Ishikawa (cell line): ENCODE measurements around the gene MKKS.

ENCODE experiments used
- CREB1 ChIP-seq: IDR thresholded peaks from 2 replicates; pipeline ENCODE4 v1.6.1; 2012; ENCODE audit warnings: low read depth
- EGR1 ChIP-seq: IDR thresholded peaks from 2 replicates; pipeline ENCODE4 v1.6.1; 2012
- FOXM1 ChIP-seq: IDR thresholded peaks from 2 replicates; pipeline ENCODE4 v1.6.1; 2012; ENCODE audit warnings: low read depth, borderline replicate concordance
- RAD21 ChIP-seq: IDR thresholded peaks from 2 replicates; pipeline ENCODE4 v1.6.1; 2012; ENCODE audit warnings: low read depth
- TAF1 ChIP-seq: IDR thresholded peaks from 2 replicates; pipeline ENCODE4 v1.6.1; 2012; ENCODE audit warnings: low read depth, mild to moderate bottlenecking
- TCF12 ChIP-seq: IDR thresholded peaks from 2 replicates; pipeline ENCODE4 v1.6.1; 2012; ENCODE audit warnings: low read depth
- YY1 ChIP-seq: IDR thresholded peaks from 2 replicates; pipeline ENCODE4 v1.6.1; 2012; ENCODE audit warnings: low read depth
- TF ChIP-seq, protein P1 (sequence below): IDR thresholded peaks from 2 replicates; pipeline ENCODE4 v1.6.1; 2012; ENCODE audit warnings: low read depth, mild to moderate bottlenecking
- TF ChIP-seq, protein P2 (sequence below): IDR thresholded peaks from 2 replicates; pipeline ENCODE4 v1.6.1; 2012
- TF ChIP-seq, protein P3 (sequence below): IDR thresholded peaks from 2 replicates; pipeline ENCODE4 v1.6.1; 2012

DNA sequence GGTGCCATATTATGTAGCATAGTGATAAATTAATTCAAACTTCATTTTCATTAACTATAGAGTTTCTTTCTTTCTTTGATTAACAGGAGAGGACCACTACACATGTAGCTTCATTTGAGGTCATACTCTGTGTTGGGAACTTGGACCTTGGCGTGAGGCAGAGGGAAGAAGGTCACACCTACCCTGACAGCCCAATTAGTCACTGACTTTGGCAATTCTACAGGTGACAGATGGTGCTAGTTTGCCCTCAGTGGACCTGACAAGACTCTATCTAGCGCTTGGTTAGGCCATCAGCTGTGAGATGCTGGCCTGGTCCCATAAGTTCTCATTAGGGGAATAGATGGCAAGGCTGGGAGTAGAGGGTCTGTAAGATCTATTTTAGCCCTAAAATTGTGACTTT lies 15.2 kb upstream of the MKKS start:
- TF ChIP-seq, protein P1, sequence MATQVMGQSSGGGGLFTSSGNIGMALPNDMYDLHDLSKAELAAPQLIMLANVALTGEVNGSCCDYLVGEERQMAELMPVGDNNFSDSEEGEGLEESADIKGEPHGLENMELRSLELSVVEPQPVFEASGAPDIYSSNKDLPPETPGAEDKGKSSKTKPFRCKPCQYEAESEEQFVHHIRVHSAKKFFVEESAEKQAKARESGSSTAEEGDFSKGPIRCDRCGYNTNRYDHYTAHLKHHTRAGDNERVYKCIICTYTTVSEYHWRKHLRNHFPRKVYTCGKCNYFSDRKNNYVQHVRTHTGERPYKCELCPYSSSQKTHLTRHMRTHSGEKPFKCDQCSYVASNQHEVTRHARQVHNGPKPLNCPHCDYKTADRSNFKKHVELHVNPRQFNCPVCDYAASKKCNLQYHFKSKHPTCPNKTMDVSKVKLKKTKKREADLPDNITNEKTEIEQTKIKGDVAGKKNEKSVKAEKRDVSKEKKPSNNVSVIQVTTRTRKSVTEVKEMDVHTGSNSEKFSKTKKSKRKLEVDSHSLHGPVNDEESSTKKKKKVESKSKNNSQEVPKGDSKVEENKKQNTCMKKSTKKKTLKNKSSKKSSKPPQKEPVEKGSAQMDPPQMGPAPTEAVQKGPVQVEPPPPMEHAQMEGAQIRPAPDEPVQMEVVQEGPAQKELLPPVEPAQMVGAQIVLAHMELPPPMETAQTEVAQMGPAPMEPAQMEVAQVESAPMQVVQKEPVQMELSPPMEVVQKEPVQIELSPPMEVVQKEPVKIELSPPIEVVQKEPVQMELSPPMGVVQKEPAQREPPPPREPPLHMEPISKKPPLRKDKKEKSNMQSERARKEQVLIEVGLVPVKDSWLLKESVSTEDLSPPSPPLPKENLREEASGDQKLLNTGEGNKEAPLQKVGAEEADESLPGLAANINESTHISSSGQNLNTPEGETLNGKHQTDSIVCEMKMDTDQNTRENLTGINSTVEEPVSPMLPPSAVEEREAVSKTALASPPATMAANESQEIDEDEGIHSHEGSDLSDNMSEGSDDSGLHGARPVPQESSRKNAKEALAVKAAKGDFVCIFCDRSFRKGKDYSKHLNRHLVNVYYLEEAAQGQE = no peak
- no peak for TF ChIP-seq RAD21
- TF ChIP-seq EGR1 = no peak
- no peak for TF ChIP-seq CREB1
- TF ChIP-seq TAF1 = no peak
- no peak for TF ChIP-seq YY1
- no peak for TF ChIP-seq FOXM1
- TF ChIP-seq, protein P2, sequence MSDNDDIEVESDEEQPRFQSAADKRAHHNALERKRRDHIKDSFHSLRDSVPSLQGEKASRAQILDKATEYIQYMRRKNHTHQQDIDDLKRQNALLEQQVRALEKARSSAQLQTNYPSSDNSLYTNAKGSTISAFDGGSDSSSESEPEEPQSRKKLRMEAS = no peak
- no peak for TF ChIP-seq TCF12
- TF ChIP-seq, protein P3, sequence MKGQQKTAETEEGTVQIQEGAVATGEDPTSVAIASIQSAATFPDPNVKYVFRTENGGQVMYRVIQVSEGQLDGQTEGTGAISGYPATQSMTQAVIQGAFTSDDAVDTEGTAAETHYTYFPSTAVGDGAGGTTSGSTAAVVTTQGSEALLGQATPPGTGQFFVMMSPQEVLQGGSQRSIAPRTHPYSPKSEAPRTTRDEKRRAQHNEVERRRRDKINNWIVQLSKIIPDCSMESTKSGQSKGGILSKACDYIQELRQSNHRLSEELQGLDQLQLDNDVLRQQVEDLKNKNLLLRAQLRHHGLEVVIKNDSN = no peak
